Endothelial cell of umbilical vein (primary cell): ENCODE results near the gene PDGFRB. TPM values are rescaled to one million over a fixed set of nuclear protein-coding genes. Genes with fewer than 3 reads are reported as not detected.

Experiments used
- BruUV-seq: library from RNA; stranded (reverse); fragments of 400-500 nt; replicated peaks from 2 replicates; lab custom pipeline; 2021; lab: Mats Ljungman, UMichigan
- CTCF ChIA-PET: fragments of 300-600, 350-600 bp; sonication (Branson Sonifier 250); formaldehyde crosslinking; loops from one replicate; lab custom pipeline; 2021; ENCODE audit warnings: antibody characterized with exemption, inconsistent platforms; lab: Charles Lee
- POLR2A ChIA-PET: fragments of 300-600, 350-600 bp; sonication (Branson Sonifier 250); formaldehyde crosslinking; loops from one replicate; lab custom pipeline; 2021; ENCODE audit warnings: antibody characterized with exemption, inconsistent platforms; lab: Charles Lee
- DNase-seq: peaks from one replicate; pipeline ENCODE4 v3.0.0-alpha.2; 2011; ENCODE audit warnings: low read depth, low spot score
- FAIRE-seq: peaks from 2 replicates; lab custom pipeline; 2011; peaks lifted over from hg19 to GRCh38; lab: Jason Lieb, UNC
- H2AFZ ChIP-seq: 2 replicates; pipeline ENCODE4 v1.6.0; 2012; ENCODE audit warnings: low read depth, low read length, control low read depth, inconsistent platforms
- H3K27ac ChIP-seq: 2 replicates; pipeline ENCODE4 v1.5.1; 2011; ENCODE audit warnings: low read depth, mild to moderate bottlenecking, control low read depth, low read length, moderate library complexity; ENCODE audit not compliant: insufficient read depth
- H3K27me3 ChIP-seq, 2 experiments: 2 replicates each; pipeline versions ENCODE4 v1.6.0 to v1.6.1; 2011; ENCODE audit warnings: low read length in 2 of 2, mixed read lengths in 1 of 2; ENCODE audit not compliant: control insufficient read depth in 2 of 2, insufficient read depth in 2 of 2
- H3K36me3 ChIP-seq, 2 experiments: 2 replicates in 1 of 2; 3 replicates in 1 of 2; pipeline ENCODE4 v1.5.1; 2011; ENCODE audit warnings: low read length in 2 of 2, mild to moderate bottlenecking in 1 of 2, moderate library complexity in 1 of 2; ENCODE audit not compliant: control insufficient read depth in 2 of 2, insufficient read depth in 2 of 2; ENCODE audit errors: extremely low read depth in 1 of 2
- H3K4me1 ChIP-seq: 3 replicates; pipeline ENCODE4 v1.5.1; 2011; ENCODE audit warnings: mild to moderate bottlenecking, low read length; ENCODE audit not compliant: control insufficient read depth, insufficient read depth; ENCODE audit errors: extremely low read depth
- H3K4me2 ChIP-seq: 2 replicates; pipeline ENCODE4 v1.6.1; 2011; ENCODE audit warnings: low read length, control low read depth, mixed read lengths; ENCODE audit not compliant: insufficient read depth
- H3K4me3 ChIP-seq, 3 experiments: fragments of 200-600 bp in 1 of 3; sonication (generic), shearing (Covaris generic) in 1 of 3; replicated peaks in 1 of 3; 2 replicates each; pipeline ENCODE4 v1.5.1; 2011 to 2016; ENCODE audit warnings: control low read depth in 3 of 3, low read length in 3 of 3, mild to moderate bottlenecking in 2 of 3, inconsistent platforms in 1 of 3, low read depth in 1 of 3, moderate library complexity in 1 of 3; ENCODE audit not compliant: insufficient read depth in 1 of 3
- H3K79me2 ChIP-seq: 2 replicates; pipeline ENCODE4 v1.6.0; 2012; ENCODE audit warnings: low read length, inconsistent platforms; ENCODE audit not compliant: control insufficient read depth, insufficient read depth
- H3K9ac ChIP-seq: replicated peaks from 2 replicates; pipeline ENCODE3; 2011; ENCODE audit warnings: low read length, control low read depth; ENCODE audit not compliant: insufficient read depth; ENCODE audit errors: extremely low read depth
- H3K9me1 ChIP-seq: replicated peaks from 3 replicates; pipeline ENCODE4 v1.6.0; 2011; ENCODE audit warnings: mild to moderate bottlenecking, low read length; ENCODE audit not compliant: control insufficient read depth, insufficient read depth; ENCODE audit errors: extremely low read depth
- H3K9me3 ChIP-seq: replicated peaks from 2 replicates; pipeline ENCODE4 v1.5.1; 2012; ENCODE audit warnings: low read length, inconsistent platforms; ENCODE audit not compliant: control insufficient read depth, insufficient read depth
- H4K20me1 ChIP-seq: replicated peaks from 2 replicates; pipeline ENCODE3; 2011; ENCODE audit warnings: mild to moderate bottlenecking, low read length; ENCODE audit not compliant: control insufficient read depth, insufficient read depth; ENCODE audit errors: extremely low read depth
- CTCF ChIP-seq, 2 donors: IDR thresholded peaks; 1 replicate in 1 of 2; 2 replicates in 1 of 2; pipeline ENCODE4 v1.5.1; 2011; ENCODE audit warnings: low read length in 2 of 2, mild to moderate bottlenecking in 2 of 2, moderate library complexity in 2 of 2, control low read depth in 1 of 2, inconsistent platforms in 1 of 2, low read depth in 1 of 2; ENCODE audit not compliant: insufficient read depth in 1 of 2; ENCODE audit errors: extremely low read depth in 1 of 2
- GATA2 ChIP-seq: IDR thresholded peaks from 2 replicates; pipeline ENCODE4 v1.7.0; 2011; ENCODE audit warnings: low read depth, mild to moderate bottlenecking, moderate library complexity, mixed read lengths, low read length; ENCODE audit not compliant: insufficient read length, insufficient read depth
- JUN ChIP-seq: IDR thresholded peaks from 2 replicates; pipeline ENCODE4 v1.6.1; 2011; ENCODE audit warnings: borderline replicate concordance, low read depth; ENCODE audit not compliant: insufficient read length, insufficient read depth
- MYC ChIP-seq: IDR thresholded peaks from one replicate; pipeline ENCODE4 v1.6.1; 2011; ENCODE audit warnings: mild to moderate bottlenecking, low read depth, low read length
- POLR2A ChIP-seq: IDR thresholded peaks from 2 replicates; pipeline ENCODE4 v1.6.1; 2012; ENCODE audit warnings: low read depth, mild to moderate bottlenecking, control low read depth, low read length
- POLR2AphosphoS5 ChIP-seq: IDR thresholded peaks from 2 replicates; pipeline ENCODE4 v1.6.1; 2012; ENCODE audit warnings: low read depth, mild to moderate bottlenecking, control low read depth, low read length, moderate library complexity; ENCODE audit not compliant: insufficient read depth
- dilution Hi-C: fragments of 300-500 bp; cut with MboI; formaldehyde crosslinking; loops from one replicate; pipeline ENCODE4 v1.15.0; 2019; ENCODE audit warnings: low sequenced_read_pairs; ENCODE audit not compliant: extremely low pct_ligation_motif_present
- intact Hi-C: fragments of 100-400 bp; cut with micrococcal nuclease; formaldehyde crosslinking; loops from one replicate; pipeline ENCODE4 v1.10.0; 2022
- polyA plus RNA-seq, 4 experiments: library from polyadenylated mRNA; depleted of rRNA in 3 of 4; stranded (reverse) in 3 of 4; unstranded in 1 of 4; fragments of >200 nt; gene quantifications; 2 replicates each; pipeline versions ENCODE4 v1.2.1 to v1.2.3, GENCODE V29; 2011 to 2012; ENCODE audit warnings: missing spikeins in 1 of 4
- total RNA-seq: library from RNA; stranded (reverse); gene quantifications from 2 replicates; pipeline ENCODE4 v1.2.3, GENCODE V29; 2021

The PDGFRB gene
- total and polyA plus RNA-seq, 2 donors (not counting 3 experiments of a cell fraction or from before 2014, with no cell fraction given), result 1.4 to 1.7 TPM

GRCh38 chr5:150176745-150177477 lies 21.3 kb upstream of the PDGFRB start:
- FAIRE-seq (no peak), DNase-seq (no peak)
- ChIA-PET CTCF (interaction anchor here (0.8 to 2.9 kb wide), 15 partner anchors 9 to 346 kb away, joined by 3 to 27 read pairs (median 5); partner anchors contain the start of gene PDGFRB), POLR2A (no interaction called here)
- intact Hi-C loops, result no loop called here
- Histone ChIP-seq H2AFZ (no peak overlapping the region), H3K27ac (no peak overlapping the region), H3K4me1 (no peaks in the 10 kb centered on the region), H3K36me3 (no peaks in the 10 kb centered on the region), H3K4me2 (no peak overlapping the region), H3K9ac (no peak overlapping the region), H3K9me1 (no peaks in the 10 kb centered on the region), H3K9me3 (no peaks in the 10 kb centered on the region), H4K20me1 (no peaks in the 10 kb centered on the region), H3K4me3 (no peak overlapping the region), H3K27me3 (peaks cover 6 to 8% of the 10 kb centered on the region in 2 experiments), H3K79me2 (no peaks in the 10 kb centered on the region)
- BruUV-seq, result no TSS peak
- dilution Hi-C loops, result no loop called here
- TF ChIP-seq POLR2A, result no peak
- no peak for TF ChIP-seq POLR2AphosphoS5
- TF ChIP-seq GATA2, result no peak
- TF ChIP-seq MYC, result no peak
- no peak for TF ChIP-seq JUN
- no peak for TF ChIP-seq CTCF (IDR thresholded peaks at IDR 0.05; ENCODE audit: extremely low read depth in 1 of 2, insufficient read depth in 1 of 2, low read depth in 1 of 2, low read length in 2 of 2)
